NCI-H69 (cell line): ENCODE results near the gene ATP6V1G2.
"Not testable (repeated sequence)": the region's sequence is repeated elsewhere in the genome, so short reads cannot be mapped to it uniquely, and the experiment has no call there.

ENCODE experiments used
- DNase-seq: peaks from one replicate; lab custom pipeline; 2025; lab: John Stamatoyannopoulos, UW

ATP6V1G2 gene

GRCh38 chr6:31529329-31530150, 16.9 kb downstream of the ATP6V1G2 start:
- DNase-seq: peak; percentile 20

- no peak for DNase-seq
These were observed 17.5 kb downstream of the ATP6V1G2 start, which contains the start of gene MCCD1 for GRCh38 chr6:31528821-31529328. Gene MCCD1, plus strand, starts transcription at chr6:31528962. Its CDS starts 53 bp downstream, at chr6:31529015.

- DNase-seq: peak; percentile 26
These were observed 18.1 kb downstream of the ATP6V1G2 start for GRCh38 chr6:31528307-31528777.

GRCh38 chr6:31525932-31526591, 20.3 kb downstream of the ATP6V1G2 start:
- no peak for DNase-seq

- peak; percentile 6 for DNase-seq
These were observed 20.9 kb downstream of the ATP6V1G2 start for GRCh38 chr6:31525553-31525931.

GRCh38 chr6:31521835-31522234, 24.6 kb downstream of the ATP6V1G2 start:
- peak; percentile 24 for DNase-seq

- no peak for DNase-seq
These were observed 32.8 kb downstream of the ATP6V1G2 start for GRCh38 chr6:31513456-31514165.

- no peak for DNase-seq
These were observed 36.4 kb downstream of the ATP6V1G2 start for GRCh38 chr6:31510007-31510406.

GRCh38 chr6:31509036-31509435, 37.4 kb downstream of the ATP6V1G2 start:
- not testable (repeated sequence) for DNase-seq

GRCh38 chr6:31502586-31502985, 43.8 kb downstream of the ATP6V1G2 start:
- no peak for DNase-seq

- not testable (repeated sequence) for DNase-seq
These were observed 46.8 kb downstream of the ATP6V1G2 start for GRCh38 chr6:31499648-31500047.

- DNase-seq: peak; percentile 51
These were observed 47.7 kb downstream of the ATP6V1G2 start for GRCh38 chr6:31498748-31499147.

- DNase-seq: peak; percentile 96
These were observed 48.6 kb downstream of the ATP6V1G2 start, which contains the start of gene MICB for GRCh38 chr6:31497531-31498476. Gene MICB, plus strand, starts transcription at chr6:31498145. Its CDS starts 49 bp downstream, at chr6:31498194.

- DNase-seq: peak; percentile 42
These were observed 49.6 kb downstream of the ATP6V1G2 start for GRCh38 chr6:31496826-31497225.

GRCh38 chr6:31495580-31495979, 50.8 kb downstream of the ATP6V1G2 start:
- no peak for DNase-seq
